ENCODE results near the gene HSPB7.
"Not testable (repeated sequence)": the region's sequence is repeated elsewhere in the genome, so short reads cannot be mapped to it uniquely, and the experiment has no call there.

The HSPB7 gene

DNA sequence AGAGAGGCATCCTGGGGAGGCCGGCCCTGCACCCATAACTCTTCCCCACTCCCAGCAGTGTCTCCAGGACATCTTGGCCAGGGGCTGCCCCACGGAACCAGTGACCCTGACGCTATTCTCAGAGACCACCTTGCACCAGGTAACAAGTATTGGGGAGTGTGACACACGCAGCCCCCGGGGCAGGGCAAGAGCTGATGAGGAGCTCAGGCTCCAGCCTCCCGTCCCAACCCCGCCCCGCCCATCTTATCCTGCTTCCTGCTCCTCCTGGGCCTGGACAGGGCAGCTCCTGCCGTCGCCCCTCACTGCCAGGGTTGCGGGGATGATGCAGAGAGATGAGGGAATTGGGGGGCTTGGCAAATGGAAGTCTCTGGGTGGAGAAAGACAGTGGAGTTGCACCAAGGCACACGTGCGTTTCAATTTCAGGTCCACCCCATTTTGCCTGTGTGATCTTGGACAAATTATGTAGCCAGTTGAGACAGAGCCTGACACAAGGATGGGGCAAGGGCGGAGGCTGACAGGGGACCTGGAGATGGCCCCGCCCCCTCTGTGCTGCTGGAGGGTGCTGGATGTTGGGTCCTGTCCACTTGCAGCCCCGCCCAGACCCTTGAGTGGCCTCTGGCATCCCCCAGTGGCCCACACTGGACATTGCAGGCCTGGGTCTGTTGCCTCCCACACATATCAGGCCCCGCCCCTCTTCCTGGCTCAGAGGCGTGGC is 14.7 kb upstream of the HSPB7 start:
- Histone ChIP-seq H3K36me3 (ENCODE audit: insufficient read depth, low read length) (no peaks in the 10 kb centered on the region), H3K4me1 (ENCODE audit: insufficient read depth, low read length) (no peaks in the 10 kb centered on the region), H3K9ac (ENCODE audit: low read depth, low read length) (no peak overlapping the region), H3K27me3 (ENCODE audit: insufficient read depth, low read length) (0 out of 2 replicates have a peak, but pooled peaks cover 2% of the 10 kb centered on the region), H3K27ac (ENCODE audit: low read depth, low read length) (no peak overlapping the region), H3K9me3 (ENCODE audit: insufficient read depth, low read depth, low read length) (no peaks in the 10 kb centered on the region), H3K4me3 (ENCODE audit: low read length) (no peak overlapping the region)
- WGBS = 60% methylated on average over 18 of the region's 18 CpGs

DNA sequence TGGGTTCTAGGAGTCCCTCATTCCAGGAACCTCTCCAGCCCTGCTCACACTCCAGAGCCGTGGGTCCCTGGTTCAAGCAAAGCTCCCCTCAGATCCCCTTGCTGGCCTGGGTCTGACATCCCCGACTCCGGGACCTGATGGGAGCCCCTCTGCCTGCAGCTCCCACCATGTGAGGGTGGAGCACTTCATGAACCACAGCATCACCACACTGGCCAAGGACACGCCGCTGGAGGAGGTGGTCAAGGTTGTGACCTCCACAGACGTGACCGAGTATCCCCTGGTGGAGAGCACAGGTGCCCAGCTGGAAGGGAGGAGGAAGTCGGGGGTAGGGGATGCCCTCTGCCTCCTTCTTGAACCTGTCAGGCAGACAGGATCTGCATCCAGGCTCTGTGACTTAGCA is 13.7 kb upstream of the HSPB7 start:
- no peak overlapping the region for H3K4me3 ChIP-seq (ENCODE audit: low read length)
- H3K9ac ChIP-seq (ENCODE audit: low read depth, low read length) = no peak overlapping the region
- 85% methylated on average over 8 of the region's 8 CpGs for WGBS
- H3K4me1 ChIP-seq (ENCODE audit: insufficient read depth, low read length) = no peaks in the 10 kb centered on the region
- no peaks in the 10 kb centered on the region for H3K9me3 ChIP-seq (ENCODE audit: insufficient read depth, low read depth, low read length)
- H3K36me3 ChIP-seq (ENCODE audit: insufficient read depth, low read length) = no peaks in the 10 kb centered on the region
- H3K27ac ChIP-seq (ENCODE audit: low read depth, low read length) = no peak overlapping the region
- 0 out of 2 replicates have a peak, but pooled peaks cover 3% of the 10 kb centered on the region for H3K27me3 ChIP-seq (ENCODE audit: insufficient read depth, low read length)

DNA sequence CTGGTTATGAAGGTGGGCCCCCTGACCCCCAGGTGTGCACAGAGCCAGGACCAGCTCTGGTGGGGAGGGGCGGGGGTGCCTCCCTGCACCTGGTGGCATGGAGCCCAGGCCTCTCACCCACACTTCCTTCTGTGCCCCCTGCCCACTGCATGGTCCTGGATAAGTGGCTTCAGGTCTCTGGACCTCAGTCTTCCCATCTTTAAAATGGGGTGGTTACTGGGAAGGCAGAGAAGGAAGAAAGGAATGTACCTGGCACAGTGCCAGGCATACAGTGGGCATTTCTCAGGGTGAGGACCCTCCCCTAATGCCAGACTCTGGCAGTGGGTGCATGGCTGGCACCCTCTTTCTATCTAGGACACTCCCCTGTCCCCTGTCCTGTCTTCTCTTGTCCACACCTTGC is 11.4 kb upstream of the HSPB7 start:
- Histone ChIP-seq H3K27me3 (ENCODE audit: insufficient read depth, low read length) (peaks cover 11% of the 10 kb centered on the region), H3K9me3 (ENCODE audit: insufficient read depth, low read depth, low read length) (no peaks in the 10 kb centered on the region), H3K4me1 (ENCODE audit: insufficient read depth, low read length) (no peaks in the 10 kb centered on the region), H3K36me3 (ENCODE audit: insufficient read depth, low read length) (no peaks in the 10 kb centered on the region), H3K9ac (ENCODE audit: low read depth, low read length) (no peak overlapping the region), H3K4me3 (ENCODE audit: low read length) (no peak overlapping the region), H3K27ac (ENCODE audit: low read depth, low read length) (no peak overlapping the region)
- 71% methylated on average over 1 of the region's 1 CpG for WGBS

DNA sequence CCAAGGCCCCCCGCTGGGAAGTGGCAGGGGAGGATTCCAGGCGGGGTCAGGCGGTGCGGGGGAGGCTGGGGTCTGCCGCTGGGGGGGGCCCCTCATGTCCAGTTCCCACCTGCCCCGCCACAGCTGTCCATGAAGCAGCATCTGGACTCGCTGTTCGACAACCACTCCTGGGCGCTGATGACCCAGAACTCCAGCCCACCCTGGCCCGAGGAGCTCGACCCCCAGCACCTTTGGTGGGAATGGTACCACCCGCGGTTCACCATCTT is 11.1 kb upstream of the HSPB7 start:
- peaks cover 11% of the 10 kb centered on the region for H3K27me3 ChIP-seq (ENCODE audit: insufficient read depth, low read length)

DNA sequence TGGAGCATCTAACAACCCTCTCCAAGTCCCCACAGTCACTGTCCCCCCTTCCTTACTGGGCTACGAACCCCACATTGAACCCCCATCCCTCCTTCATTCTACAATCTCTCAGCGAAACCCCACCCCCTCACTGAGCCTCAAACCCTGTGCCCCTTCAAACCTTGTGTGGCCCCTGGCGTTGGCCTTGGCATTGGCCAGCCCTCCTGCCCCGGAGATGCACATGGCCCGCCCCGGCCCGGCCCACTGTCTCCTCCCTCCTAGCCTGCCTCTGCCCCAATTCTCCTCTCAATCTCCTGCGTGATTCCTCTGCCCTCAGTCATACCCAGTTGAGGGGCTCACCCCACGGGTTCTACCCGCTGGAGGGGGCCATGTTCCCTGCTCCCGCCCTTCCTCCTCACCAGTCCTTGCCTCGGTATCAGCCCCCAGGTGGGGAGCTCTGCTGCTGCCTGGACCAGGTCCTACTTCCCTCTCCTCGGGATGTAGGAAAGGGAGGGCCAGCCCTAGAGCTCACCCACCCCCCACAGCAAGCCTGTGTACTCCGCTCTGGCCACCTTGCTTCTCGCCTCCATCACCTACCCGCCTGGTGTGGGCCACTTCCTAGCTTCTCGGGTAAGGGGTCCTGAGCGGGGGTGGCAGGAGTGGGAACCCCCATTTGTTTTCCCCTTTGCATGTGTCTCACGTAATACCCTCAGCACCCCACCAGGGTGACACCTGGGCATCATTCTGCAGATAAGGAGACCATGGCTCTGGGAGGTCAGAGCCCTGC is 10.6 kb upstream of the HSPB7 start:
- Histone ChIP-seq H3K9ac (ENCODE audit: low read depth, low read length) (no peak overlapping the region), H3K4me1 (ENCODE audit: insufficient read depth, low read length) (no peaks in the 10 kb centered on the region), H3K4me3 (ENCODE audit: low read length) (no peak overlapping the region), H3K27me3 (ENCODE audit: insufficient read depth, low read length) (peaks cover 15% of the 10 kb centered on the region), H3K36me3 (ENCODE audit: insufficient read depth, low read length) (no peaks in the 10 kb centered on the region), H3K9me3 (ENCODE audit: insufficient read depth, low read depth, low read length) (no peaks in the 10 kb centered on the region), H3K27ac (ENCODE audit: low read depth, low read length) (no peak overlapping the region)
- 81% methylated on average over 19 of the region's 19 CpGs for WGBS

More for the DNA sequence above, 11.1 kb upstream of the HSPB7 start:
- not testable (repeated sequence) for H3K4me3 ChIP-seq (ENCODE audit: low read length); H3K4me1 ChIP-seq (ENCODE audit: insufficient read depth, low read length); H3K9me3 ChIP-seq (ENCODE audit: insufficient read depth, low read depth, low read length); H3K36me3 ChIP-seq (ENCODE audit: insufficient read depth, low read length); H3K27ac ChIP-seq (ENCODE audit: low read depth, low read length); H3K9ac ChIP-seq (ENCODE audit: low read depth, low read length)
- WGBS = 88% methylated on average over 13 of the region's 13 CpGs

DNA sequence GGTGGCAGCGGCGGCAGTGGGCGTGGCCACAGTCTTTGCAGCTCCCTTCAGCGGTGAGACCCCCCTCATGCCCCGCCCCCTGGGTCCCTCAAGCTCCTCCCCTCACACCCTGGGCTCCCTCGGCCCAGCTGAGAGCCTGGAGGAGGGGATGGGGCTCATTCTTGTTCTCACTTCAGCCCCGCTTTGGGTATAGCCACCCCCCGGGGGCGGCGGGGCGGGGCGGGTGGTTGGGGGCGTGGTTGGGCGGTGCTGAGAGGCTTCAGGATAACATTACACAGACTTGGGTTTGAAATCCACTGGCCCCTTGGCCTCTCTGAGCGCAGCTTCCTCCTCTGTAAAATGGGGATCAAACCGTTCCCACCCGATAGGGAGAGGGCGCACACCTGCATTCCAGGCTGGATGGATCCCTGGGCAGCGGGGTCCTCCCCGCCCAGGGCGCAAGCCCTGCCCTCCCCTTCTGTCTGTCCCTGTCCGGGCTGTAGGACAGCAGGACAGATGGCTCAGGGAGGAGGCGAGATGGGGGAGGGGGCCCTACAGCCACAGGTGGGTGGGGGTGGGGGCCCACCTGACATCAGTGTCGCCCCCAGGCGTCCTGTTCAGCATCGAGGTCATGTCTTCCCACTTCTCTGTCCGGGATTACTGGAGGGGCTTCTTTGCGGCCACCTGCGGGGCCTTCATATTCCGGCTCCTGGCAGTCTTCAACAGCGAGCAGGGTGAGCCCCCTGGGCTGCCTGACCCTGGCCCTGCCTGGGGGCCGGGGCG is 9.1 kb upstream of the HSPB7 start:
- Histone ChIP-seq H3K27ac (ENCODE audit: low read depth, low read length) (no peak overlapping the region), H3K4me3 (ENCODE audit: low read length) (peak overlapping the region; percentile 50), H3K27me3 (ENCODE audit: insufficient read depth, low read length) (peaks cover 15% of the 10 kb centered on the region), H3K4me1 (ENCODE audit: insufficient read depth, low read length) (no peaks in the 10 kb centered on the region), H3K9me3 (ENCODE audit: insufficient read depth, low read depth, low read length) (no peaks in the 10 kb centered on the region), H3K9ac (ENCODE audit: low read depth, low read length) (no peak overlapping the region), H3K36me3 (ENCODE audit: insufficient read depth, low read length) (no peaks in the 10 kb centered on the region)
- WGBS = 14% methylated on average over 32 of the region's 33 CpGs

DNA sequence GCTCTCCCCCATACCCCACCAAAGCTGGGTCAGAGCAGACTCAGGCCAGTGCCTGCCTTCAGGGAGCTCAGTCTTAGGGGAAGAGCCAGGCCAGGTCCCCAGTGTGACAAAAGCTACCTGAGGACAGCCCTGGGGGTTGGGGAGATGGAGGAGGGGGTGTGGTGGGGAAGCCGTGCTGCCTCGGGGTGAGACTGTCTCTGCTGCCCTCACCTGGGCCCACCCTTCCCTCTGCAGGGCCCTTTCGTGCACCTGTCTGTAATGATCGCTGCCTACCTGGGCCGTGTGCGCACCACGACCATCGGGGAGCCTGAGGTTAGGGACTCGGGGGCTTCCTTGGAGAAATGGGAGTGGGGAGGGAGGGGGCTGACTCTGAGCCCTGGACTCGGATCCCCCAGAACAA is 8.5 kb upstream of the HSPB7 start:
- not testable (repeated sequence) for H3K36me3 ChIP-seq (ENCODE audit: insufficient read depth, low read length); H3K4me1 ChIP-seq (ENCODE audit: insufficient read depth, low read length); H3K27ac ChIP-seq (ENCODE audit: low read depth, low read length); H3K9ac ChIP-seq (ENCODE audit: low read depth, low read length); H3K9me3 ChIP-seq (ENCODE audit: insufficient read depth, low read depth, low read length)
- Histone ChIP-seq H3K4me3 (ENCODE audit: low read length) (peak overlapping the region; percentile 50), H3K27me3 (ENCODE audit: insufficient read depth, low read length) (peaks cover 19% of the 10 kb centered on the region)
- 11% methylated on average over 3 of the region's 10 CpGs for WGBS

DNA sequence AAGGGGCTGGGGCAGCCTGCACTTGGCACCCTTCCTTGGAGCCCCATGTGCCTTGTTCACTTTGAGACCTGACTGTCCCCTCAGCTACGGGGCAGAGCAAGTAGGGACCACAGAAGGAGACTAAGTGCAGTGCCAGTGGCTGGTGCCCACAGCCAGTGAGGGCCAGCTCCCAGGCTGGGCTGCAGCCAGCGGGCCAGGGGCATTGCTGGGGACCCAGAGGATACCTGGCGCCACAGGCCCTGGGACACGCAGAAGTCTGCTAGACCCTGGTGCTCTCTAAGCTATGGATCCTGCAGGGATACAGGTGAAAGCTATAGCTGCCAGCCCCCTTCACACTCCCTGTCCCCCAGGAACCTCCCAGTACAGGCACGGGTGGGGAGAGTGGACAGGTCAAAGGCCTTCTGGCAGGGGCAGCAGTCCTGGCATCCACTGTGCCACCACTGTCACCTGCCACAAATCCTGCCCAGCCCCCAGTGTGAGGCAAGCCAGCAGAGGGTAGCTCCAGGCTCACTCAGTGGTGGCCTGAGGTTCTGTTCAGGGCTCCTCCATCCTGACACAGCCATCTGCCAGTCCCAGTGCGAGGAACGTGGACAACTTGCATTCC is 5.3 kb upstream of the HSPB7 start:
- H3K4me1 ChIP-seq (ENCODE audit: insufficient read depth, low read length) = peaks cover 9% of the 10 kb centered on the region
- 86% methylated on average over 7 of the region's 7 CpGs for WGBS
- H3K4me3 ChIP-seq (ENCODE audit: low read length) = no peak overlapping the region
- H3K27me3 ChIP-seq (ENCODE audit: insufficient read depth, low read length) = peaks cover 17% of the 10 kb centered on the region
- H3K36me3 ChIP-seq (ENCODE audit: insufficient read depth, low read length) = no peaks in the 10 kb centered on the region
- no peaks in the 10 kb centered on the region for H3K9me3 ChIP-seq (ENCODE audit: insufficient read depth, low read depth, low read length)
- no peak overlapping the region for H3K9ac ChIP-seq (ENCODE audit: low read depth, low read length)
- H3K27ac ChIP-seq (ENCODE audit: low read depth, low read length) = no peak overlapping the region

DNA sequence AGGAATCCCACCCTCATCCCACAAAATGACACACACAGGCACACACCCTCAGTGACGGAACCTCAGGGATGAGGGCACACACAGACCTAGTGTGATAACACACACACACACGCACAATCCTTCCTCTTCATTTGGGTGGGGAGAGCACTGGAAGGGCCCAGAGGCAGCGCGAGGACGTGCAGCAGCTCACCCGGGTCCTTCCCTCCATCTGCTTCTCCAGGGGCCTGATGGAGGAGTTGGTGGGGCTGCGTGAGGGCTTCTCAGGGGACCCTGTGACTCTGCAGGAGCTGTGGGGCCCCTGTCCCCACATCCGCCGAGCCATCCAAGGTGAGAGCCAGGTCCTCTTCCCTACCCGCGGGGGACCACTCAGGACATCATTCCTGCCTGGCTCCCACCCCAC is 4.5 kb upstream of the HSPB7 start:
- no peak overlapping the region for H3K9ac ChIP-seq (ENCODE audit: low read depth, low read length)
- H3K27me3 ChIP-seq (ENCODE audit: insufficient read depth, low read length) = peaks cover 17% of the 10 kb centered on the region
- 90% methylated on average over 11 of the region's 11 CpGs for WGBS
- no peaks in the 10 kb centered on the region for H3K36me3 ChIP-seq (ENCODE audit: insufficient read depth, low read length)
- no peak overlapping the region for H3K27ac ChIP-seq (ENCODE audit: low read depth, low read length)
- no peaks in the 10 kb centered on the region for H3K9me3 ChIP-seq (ENCODE audit: insufficient read depth, low read depth, low read length)
- H3K4me1 ChIP-seq (ENCODE audit: insufficient read depth, low read length) = peaks cover 13% of the 10 kb centered on the region
- no peak overlapping the region for H3K4me3 ChIP-seq (ENCODE audit: low read length)

DNA sequence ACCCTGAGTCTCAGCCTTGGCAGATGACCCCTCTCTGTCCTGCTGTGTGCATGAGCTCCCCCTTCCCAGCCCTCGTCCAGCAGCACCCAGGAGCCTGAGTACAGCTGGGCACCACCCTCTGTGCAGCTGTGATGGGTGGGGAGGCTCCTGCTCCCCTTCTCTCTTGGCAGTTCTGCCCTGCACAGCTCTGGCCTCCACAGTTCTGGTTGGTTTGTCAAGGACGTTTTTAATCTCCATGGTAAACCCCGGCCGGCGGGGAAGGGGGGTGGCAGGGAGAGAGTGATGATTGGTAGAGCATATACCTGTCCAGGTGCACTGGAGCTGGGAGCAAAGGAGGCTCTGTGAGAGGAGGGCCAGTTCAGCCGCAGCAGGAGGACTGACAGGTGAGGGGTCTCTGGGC is 3.8 kb upstream of the HSPB7 start, which contains the start of gene CLCNKA:
TSS of gene CLCNKA (plus strand) at position 356 of the 400 bp plus-strand sequence. CDS start 584 bp downstream, outside the sequence.
- Histone ChIP-seq H3K9ac (ENCODE audit: low read depth, low read length) (no peak within 1 kb of the TSS), H3K4me1 (ENCODE audit: insufficient read depth, low read length) (peaks cover 13% of the 10 kb centered on the region), H3K9me3 (ENCODE audit: insufficient read depth, low read depth, low read length) (no peaks in the 10 kb centered on the region), H3K27ac (ENCODE audit: low read depth, low read length) (no peak within 1 kb of the TSS), H3K4me3 (ENCODE audit: low read length) (no peak within 1 kb of the TSS), H3K27me3 (ENCODE audit: insufficient read depth, low read length) (peaks cover 15% of the 10 kb centered on the region), H3K36me3 (ENCODE audit: insufficient read depth, low read length) (no peaks in the 10 kb centered on the region)
- 74% methylated on average over 6 of the region's 6 CpGs for WGBS

DNA sequence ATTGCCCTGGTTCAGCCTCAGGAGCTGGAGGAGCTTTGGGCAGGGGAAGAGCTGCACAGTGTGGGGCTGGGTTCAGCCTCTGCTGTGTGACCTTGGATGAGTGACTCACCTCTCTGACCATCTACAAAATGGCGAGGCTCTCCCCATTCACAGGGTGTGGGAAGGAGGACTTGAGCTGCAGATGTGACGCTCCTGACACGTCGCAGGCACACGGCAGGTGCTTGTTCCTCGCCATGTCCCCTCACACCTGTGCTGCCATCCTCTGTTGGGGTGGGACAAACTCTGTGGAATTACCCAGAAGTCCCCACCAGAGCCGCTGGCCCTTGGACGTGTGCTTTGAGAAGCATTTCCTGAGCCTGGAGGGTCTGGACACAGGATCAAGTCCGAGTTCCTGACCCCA is 3.0 kb upstream of the HSPB7 start:
- H3K4me3 ChIP-seq (ENCODE audit: low read length); H3K27ac ChIP-seq (ENCODE audit: low read depth, low read length); H3K9ac ChIP-seq (ENCODE audit: low read depth, low read length); H3K36me3 ChIP-seq (ENCODE audit: insufficient read depth, low read length); H3K9me3 ChIP-seq (ENCODE audit: insufficient read depth, low read depth, low read length): not testable (repeated sequence)
- WGBS = 85% methylated on average over 9 of the region's 9 CpGs
- H3K4me1 ChIP-seq (ENCODE audit: insufficient read depth, low read length) = peaks cover 13% of the 10 kb centered on the region
- peaks cover 15% of the 10 kb centered on the region for H3K27me3 ChIP-seq (ENCODE audit: insufficient read depth, low read length)
